HG02981 (cell line): ENCODE data around the gene TMEM108.

ENCODE experiments used
- ATAC-seq: cut with Tn5 transposase; IDR thresholded peaks from one replicate; pipeline ENCODE4 v1.9.1; 2021; ENCODE audit warnings: mild to moderate bottlenecking, moderate library complexity; ENCODE audit not compliant: unreplicated experiment

Gene TMEM108

DNA sequence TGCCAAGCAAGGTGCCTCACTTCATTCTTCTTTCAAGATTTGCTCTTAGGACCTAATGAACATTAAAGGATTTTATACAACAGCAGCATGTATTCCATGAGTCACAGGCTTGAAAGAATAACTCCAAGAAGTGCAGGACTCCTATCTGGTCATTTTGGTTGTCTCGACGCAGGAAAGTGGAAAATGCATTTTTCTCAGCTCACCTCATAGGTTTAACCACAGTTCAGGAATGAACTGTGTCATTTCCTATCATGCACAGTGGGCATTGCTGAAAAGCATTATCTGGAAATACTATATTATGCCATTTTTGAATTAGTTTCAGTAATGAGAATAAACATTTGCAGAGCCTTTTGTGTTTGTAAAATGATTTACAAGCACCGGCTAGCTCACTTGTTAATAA is 263.0 kb downstream of the TMEM108 start:
- no peak for ATAC-seq

DNA sequence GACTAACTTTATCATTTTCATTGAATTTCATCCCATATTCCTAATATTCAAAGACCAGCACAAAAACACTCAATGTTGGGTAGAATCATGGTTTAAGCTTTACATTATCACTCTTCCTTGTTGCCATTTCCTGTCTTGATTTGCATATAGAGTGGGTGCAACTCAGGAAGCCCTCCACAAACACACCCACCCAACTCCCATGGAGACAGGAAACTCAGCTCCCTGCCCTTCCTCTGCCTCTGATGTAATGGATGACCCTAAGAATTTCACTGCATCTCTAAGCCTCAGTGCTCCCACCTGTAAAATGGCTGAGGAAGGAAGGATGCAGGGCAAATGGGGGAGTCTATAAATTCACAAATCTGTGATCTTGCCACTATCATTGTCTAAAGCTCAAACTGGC is 263.5 kb downstream of the TMEM108 start:
- no peak for ATAC-seq

DNA sequence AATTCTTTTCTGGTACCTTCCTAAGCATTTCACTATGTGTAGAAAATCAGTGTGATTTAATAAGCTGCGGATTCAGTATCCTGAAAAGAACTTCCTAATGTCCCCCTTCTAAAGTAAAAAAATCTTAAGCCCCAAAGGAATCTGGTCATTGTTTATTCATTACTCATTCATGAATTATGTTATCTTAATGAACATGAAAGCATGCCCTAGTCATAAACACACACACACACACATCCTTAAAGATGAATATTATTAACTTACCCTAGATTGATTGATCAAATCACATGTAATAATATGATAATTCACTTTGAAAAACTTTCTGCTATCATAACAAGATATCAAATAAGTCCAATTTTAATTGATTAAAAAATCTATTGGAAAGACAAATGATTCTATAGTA is 265.2 kb downstream of the TMEM108 start:
- no peak for ATAC-seq

DNA sequence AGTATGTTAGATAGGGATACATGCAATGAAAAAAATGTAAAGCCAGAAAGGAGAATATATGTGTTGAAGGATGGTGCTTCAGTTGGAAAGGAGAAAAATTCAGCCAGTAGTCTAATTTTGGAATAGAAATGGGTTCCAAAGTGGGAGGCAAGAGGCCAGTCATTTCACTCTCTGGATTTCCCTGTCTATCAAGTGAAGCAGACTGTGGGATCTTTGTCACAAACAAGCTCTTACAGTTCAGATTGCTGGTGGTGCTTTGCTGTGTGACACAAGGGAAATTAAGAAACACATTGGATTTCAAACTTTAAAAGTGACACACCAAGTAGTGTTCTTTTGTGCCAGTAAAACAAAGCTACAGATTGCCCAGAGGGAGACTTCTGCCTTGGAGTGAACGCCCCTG is 279.7 kb downstream of the TMEM108 start:
- no peak for ATAC-seq

DNA sequence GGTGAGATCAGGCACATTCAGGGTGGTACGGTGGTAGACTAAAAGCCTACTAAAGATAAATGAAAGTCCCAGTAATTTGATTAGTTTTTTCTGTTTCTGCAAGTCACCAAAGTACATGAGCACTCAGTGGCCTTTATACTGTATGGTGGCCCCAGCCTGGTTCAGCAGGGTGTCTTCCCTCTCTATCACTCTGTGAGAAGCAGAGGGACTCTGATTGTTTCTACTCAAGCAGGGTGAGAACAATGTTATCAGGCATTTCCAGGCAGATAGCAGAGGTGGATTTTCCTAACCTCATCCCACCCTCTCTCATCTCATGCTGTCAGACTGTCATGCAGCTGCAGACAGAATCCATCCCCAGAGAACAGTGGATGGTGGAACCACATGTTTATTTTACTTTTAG is 290.2 kb downstream of the TMEM108 start:
- ATAC-seq: no peak

DNA sequence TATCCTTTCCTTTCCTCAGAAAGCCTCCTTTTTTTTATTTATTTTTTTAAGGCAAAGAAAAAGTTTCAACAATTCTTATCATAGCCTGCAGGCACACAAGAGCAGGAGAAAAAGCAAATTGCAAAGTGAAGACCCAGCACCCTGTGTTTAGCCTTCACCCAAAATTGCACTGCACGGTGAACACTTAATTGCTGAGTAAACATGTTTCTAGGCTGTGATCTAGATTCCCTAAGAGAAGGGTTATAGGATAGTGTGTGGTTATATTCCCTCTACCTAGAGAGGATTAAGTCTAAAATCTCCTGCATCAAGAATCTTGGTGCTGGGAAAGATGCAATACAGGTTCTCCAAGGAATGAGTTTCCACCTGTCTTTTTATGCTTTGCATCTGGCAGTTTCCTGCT is 291.4 kb downstream of the TMEM108 start:
- ATAC-seq: no peak

DNA sequence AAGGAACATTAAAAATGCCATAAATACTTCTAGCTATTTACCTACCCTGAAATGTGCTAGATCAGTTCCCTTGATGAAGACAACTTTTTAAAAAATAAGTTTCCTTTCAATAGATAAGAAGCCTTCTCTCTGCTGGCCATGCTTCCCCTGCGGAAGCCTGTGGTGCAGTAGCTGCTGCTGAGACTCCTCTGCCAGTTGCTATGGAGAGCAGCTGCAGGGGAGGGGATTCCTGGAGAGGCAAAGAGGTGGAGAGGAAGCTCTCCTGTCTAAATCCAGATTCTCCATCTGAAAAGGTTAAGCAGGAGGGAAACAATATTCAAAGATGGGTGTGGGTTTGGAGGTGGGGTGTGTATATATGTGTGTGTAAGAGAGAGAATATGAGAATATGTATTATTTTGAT is 291.9 kb downstream of the TMEM108 start:
- ATAC-seq: no peak

DNA sequence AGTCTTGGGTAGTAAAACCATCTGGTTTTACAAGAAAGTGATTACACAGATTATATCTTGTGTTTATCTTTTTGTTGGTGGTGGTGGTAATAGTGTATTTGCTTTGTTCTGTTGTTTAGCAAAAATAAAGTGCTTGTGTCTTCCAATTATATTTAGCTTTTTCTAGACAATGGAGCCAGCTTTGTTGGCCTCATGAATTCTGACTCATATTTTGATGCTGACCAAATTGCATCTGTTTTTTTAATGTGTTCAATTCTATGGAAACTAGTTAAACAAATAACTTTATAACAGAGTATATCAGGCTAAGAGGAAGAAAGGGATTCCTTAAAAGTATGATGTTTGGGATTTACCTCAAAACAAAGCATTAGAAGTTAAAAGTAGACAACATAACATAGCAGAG is 292.3 kb downstream of the TMEM108 start:
- ATAC-seq: no peak

DNA sequence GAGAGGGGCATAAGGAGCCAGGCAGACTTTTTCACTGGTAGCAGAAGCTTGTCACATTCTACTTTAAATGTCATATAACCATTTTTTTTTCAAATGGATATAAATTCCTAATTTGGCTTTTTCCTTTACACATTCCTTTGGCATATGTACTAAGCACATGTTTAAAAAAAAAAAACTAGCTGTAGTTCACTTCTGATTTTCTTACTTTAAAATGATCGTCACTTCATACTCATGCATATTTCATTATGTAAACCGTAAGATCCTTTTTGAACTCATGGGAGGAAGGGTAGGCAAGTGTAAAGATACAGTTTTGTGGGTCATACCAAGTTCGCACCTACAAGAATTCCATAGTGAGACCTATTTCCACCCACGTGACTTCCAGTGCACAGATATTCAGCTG is 316.5 kb downstream of the TMEM108 start:
- ATAC-seq: no peak

DNA sequence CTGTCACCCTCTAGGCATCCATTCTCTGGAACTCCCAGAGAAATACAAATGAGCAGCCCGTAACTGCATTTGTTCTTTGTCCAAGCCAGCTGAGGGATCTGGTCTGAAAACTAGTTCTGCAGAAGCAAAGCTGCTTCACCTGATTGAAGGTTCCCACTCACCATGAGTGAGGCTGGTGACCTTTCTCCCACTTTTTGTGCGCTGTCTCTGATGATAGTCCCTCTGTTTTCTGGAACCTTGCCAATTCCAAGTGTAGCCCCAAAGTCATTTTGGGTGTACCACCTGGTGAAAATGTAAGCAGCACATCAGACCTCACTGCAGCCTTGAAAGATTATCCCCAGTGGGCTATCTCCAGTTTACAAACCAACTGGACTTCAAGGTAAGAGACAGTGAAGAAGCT is 322.3 kb downstream of the TMEM108 start:
- ATAC-seq: no peak

DNA sequence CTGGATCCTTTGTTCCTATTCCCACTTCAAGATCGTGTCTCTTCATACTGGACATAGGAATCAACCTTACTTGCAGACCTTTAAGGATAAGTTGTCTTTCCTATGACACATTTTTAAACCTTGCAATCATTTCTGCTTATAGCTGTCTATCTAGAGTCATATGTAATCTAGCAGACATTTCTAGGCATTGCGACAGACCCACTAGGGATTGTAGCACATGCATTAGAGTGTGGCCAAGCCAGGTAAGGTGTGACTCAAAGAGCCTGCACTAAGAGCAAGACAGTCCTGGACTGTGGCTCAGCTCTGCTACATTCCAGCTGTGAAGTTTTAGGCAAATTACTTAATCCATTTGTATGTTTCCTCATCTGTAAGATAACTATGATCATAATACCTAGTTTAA is 322.8 kb downstream of the TMEM108 start:
- ATAC-seq: no peak

DNA sequence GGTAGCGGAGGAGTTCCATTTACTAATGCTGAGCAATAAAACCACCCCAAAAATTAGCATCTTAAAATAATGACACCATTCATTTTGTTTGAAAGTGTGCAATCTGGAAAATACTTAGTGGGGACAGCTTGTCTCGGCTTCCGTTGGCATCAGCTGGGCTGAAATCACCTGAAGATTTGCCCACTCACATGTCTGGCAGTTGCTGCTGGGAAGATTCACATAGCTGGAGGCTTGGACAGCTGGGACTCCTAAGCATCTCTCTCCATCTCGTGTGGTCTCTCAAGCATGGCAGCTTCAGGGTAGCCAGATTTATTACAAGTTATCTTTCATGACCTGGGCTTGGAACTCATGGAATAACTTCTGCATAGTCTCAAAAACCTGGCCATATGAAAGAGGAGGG is 323.2 kb downstream of the TMEM108 start:
- ATAC-seq: no peak

DNA sequence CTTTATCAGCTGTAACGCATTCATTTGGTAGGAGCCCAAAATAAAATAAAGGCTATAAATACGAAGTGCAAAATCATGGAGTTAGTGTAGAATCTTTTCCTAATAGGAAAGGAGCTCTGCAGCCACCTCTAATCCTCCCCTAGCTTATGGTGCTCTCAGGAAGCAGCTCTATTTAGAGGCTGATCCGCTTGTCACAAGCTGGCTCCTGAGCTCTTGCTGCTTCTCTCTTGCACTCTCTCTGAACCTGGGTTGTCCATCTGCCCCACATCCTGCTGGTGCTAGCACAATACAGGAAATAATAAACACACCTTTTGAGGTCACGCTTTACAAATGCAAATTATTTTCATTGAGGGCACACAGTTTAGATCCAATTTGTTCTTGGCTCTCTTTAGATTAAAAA is 324.3 kb downstream of the TMEM108 start:
- no peak for ATAC-seq

DNA sequence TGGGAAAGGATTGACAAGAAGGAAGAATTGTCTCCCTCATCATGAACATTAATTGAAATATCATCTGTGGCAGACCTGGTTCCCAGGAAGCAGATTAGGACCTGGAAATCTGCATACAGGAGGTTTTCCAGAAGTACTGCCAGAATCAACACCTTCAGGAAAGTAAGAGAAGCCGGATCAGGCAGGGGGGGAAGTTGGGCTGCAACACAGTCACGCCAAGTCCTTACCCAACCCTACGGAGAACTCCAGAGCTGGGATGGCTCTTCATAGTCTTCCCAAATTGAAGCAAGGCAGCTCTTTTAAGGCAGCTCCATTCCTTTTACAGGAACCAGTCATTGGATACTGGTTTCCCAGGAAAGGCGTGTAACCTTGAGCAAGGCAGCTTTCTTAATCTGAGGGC is 326.5 kb downstream of the TMEM108 start:
- ATAC-seq: no peak

DNA sequence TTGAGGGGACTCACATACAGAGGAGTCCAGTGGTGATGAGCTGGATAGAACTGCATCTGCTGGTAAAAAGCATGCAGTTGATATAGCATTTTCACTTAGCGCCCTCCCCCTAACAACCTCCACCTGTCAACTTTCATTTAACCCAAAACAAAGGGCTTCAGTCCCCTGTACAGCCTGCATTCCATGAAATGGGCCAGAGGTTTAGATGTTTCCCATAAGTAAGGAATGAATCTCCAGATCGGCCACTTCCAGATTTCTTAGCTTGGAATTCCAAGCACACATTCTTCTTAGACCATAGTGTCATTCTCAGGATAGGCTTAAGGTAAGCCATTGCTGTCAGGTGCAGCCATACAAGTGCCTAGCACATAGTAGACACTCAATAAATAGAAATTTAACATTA is 328.7 kb downstream of the TMEM108 start:
- no peak for ATAC-seq

DNA sequence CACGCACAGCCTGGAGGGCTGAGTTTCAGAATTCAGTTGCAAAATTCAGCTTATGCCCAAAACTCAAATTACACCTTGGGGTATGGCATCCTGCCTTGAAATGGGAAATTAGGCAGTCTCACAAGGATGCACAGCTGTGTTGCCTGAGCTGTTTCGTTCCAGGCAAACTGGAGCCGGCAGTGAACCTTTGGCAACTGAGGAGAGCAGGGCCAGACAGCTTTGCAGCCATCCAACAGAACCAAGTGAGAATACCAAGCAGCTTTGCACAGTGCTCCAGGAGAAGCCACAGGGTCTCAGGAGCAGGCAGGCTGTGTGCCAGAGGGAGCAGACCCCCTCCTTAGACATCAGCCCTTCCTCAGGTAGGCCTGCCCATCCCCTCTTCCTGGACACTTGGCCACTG is 329.2 kb downstream of the TMEM108 start:
- ATAC-seq: no peak

DNA sequence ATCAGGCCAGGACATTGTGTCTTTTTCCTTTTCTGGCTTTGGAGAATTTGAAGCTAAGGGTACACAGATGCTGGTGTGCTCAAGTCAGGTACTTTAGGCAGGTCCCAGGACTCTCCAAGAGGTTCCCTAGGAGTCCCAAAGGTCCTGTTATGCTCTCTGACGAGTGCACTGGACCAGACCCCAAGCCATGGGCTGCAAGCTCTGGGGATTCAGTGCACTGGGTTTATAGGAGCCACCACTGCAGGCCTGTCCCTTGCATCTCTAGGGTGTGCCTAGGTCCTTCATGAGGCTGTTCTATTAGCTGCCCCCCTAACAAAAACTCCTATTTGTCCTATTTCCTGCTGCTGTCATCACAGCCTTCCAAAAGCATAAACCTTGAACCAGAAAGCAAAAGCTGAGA is 329.8 kb downstream of the TMEM108 start:
- ATAC-seq: no peak

DNA sequence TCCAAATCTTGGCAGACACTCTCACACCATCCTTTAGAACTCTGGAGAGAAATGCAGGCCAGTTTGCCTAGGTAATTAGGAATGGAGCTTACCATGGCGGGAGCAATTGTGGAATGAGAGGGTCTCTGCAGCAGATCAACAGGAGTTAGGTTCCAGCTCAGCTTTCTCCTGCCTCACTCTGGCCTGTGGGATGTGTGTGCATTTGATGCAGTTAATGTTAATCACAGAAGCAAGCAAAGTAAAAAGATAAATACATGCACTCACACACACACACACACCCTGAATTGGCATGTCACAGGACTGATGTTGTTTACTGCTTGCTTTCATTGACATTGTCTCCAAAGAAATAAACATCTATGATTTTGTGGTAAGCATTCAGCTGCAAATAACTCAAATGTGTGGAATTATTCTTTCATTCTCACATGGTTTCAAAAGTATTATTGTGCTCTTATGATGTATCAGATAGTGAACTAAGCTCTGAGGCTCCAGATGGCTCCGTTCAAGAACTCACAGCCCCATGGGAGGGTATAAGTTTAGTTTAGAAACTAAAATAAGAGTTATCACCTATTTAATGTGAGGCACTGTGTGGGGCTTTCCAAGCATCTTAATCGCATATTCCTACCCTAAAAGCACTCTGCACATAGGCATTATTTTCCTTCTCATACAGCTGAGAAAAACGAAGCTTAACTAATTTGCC is 330.3 kb downstream of the TMEM108 start:
- ATAC-seq: no peak

DNA sequence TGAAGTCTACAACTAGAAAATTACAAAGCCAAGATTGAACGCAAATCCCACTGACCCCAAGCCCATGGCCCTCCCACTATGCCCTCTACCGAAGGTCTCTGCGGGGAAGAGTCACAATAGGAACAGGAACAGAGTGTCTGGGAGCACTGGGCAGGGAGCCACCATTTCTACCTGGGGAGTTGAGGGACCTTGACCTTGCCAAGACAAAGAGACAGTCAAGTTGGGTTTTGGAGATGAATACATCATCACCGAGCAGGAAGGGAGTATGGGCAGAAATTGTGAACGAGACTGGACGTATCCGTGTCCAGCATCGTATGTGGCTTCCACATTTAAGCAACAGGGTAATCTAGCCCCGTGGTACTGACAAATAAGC is 330.9 kb downstream of the TMEM108 start:
- no peak for ATAC-seq

DNA sequence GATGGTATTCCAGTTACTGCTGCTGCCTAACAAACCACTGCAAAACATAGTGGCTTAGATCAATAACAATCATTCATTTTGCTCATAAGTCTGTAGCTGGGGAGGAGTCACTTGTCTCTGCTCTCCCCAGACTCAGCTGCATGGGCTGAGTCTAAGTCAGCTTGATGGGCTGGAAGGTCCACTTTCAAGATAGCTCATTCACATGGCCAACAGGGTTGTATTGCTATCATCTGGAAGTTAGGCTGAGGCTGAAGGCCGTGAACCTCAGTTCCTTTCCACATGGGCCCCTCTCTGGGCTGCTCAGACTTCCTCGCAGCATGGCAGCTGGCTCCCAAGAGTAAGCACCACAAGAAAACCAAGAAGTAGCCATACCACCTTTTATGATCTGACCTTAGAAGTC is 333.0 kb downstream of the TMEM108 start:
- no peak for ATAC-seq

DNA sequence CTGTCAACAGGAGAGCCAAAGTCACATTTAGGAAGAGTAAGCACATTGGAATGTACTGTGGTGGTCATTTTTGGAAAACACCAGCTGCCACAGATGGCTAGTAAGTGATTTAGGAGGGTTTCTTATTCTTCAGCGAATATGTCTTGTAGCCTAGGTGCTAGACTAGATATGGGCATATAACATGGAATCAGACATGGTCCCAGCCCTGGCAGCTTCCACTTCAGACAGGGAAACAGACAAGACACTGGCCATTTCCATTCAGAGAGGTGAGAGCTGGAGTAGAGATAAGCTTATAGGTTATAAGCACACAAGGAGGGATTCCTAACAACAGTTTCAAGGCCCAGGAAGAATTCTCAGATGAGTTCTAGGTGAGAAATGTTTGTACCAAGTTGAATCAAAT is 333.5 kb downstream of the TMEM108 start:
- no peak for ATAC-seq

DNA sequence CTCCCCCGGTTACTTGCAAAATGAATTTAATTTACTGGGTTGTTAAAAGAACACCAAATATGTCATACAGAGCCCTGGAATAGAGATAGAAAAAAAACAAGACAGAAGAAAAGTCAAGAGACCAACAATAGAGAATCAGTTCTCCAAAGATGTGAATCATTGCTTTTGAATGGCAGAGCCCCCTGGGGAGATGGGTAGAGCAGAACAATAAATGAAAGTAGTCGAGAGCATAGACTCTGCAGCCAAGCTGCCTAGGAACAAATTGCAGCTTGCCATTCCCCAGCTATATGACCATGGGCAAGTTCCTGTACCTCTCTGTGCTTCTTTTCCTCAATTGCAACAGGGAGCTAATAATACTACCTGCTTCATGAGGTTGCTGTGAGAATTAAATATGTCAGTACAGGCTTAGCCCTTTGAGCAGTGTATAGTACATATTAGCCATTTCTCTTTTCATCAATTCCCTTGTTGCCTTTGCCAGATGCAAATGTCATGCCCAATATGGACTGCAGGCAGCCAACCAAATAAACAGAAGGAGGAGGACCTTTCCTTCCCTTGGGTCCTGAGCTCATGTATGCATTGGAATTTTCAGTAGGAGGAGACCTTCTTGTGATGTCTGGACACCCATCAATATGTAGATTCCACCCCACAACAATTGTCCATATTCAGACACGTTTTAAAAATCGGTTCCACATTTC is 336.7 kb downstream of the TMEM108 start:
- ATAC-seq: no peak

DNA sequence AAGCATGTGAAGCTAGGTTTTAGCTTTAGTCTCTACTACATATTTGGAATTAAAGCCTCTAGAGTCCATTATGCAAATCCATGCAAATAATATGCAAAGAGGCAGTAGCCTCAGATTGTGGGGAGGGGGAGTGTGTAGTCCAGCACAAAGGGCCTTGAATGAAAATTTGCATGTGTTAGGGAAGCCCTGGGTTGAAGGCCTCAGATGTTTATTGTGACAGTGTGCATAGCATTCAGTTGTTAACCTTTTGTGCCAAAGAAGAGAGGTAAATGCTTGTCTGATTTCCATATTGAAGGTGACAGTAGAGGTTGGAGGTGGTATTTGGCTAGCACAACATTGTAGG is 337.2 kb downstream of the TMEM108 start:
- ATAC-seq: no peak
